Measurements from ENCODE around the gene RNF19B. TPM values are rescaled to one million over a fixed set of nuclear protein-coding genes. Genes with fewer than 3 reads are reported as not detected.

RNF19B gene
- total RNA-seq, 2 donors from 2014 or later = 17.8 TPM

DNA sequence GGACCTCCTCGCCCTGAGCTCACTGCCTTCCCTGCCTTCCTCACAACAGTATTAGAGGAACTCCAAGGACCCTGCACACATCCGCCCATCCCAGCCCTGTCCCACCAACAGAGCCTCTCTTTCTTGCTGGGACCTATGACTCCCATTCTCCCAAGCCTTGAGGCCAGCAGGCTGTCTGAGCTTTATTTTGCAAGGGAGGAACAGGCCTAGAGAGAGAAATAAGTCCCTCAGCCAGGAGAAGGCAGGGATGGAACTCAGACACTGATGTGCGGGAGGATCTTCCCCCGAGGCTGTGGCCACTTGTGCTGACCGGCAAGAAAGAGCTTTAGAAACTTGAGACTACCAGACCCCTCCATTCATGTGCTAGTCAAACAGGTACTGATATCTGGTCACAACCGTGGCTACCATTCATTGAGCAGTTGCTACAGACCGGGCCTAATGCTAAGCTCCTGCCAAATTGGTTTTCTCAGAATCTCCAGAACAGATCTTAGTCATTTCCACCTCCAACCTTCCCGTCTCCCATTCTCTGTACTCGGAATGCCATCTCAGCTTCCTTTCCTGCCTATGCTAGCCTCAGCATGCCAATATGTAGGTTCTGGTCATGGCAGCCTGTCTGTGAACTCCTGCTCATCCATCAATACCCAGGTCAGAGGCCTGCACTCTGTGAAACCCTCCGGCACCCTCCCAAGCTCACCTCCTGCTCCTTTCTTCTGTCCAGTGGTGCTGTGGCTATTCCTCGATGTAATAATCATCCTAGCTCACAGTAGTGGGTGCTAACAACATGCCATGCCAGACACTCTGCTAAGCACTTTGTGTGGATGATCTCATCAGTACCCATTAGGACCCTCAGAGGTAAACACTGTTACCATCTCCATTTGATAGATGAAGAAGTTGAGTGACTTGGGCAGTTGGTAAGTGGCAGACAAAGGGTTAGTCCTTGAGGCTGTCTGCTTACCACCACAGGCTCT, 67.2 kb downstream of the RNF19B start:
- TF ChIP-seq, protein P1, sequence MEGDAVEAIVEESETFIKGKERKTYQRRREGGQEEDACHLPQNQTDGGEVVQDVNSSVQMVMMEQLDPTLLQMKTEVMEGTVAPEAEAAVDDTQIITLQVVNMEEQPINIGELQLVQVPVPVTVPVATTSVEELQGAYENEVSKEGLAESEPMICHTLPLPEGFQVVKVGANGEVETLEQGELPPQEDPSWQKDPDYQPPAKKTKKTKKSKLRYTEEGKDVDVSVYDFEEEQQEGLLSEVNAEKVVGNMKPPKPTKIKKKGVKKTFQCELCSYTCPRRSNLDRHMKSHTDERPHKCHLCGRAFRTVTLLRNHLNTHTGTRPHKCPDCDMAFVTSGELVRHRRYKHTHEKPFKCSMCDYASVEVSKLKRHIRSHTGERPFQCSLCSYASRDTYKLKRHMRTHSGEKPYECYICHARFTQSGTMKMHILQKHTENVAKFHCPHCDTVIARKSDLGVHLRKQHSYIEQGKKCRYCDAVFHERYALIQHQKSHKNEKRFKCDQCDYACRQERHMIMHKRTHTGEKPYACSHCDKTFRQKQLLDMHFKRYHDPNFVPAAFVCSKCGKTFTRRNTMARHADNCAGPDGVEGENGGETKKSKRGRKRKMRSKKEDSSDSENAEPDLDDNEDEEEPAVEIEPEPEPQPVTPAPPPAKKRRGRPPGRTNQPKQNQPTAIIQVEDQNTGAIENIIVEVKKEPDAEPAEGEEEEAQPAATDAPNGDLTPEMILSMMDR (conservative IDR thresholded peaks at IDR 0.05) = no peak
- no peaks in the 10 kb centered on the region for H3K36me3 ChIP-seq (ENCODE audit: control insufficient read depth, insufficient read depth, low read length)
- peaks cover 66% of the 10 kb centered on the region for H3K27me3 ChIP-seq (ENCODE audit: control insufficient read depth, insufficient read depth, low read length, poor library complexity, severe bottlenecking)
- no peak overlapping the region for H3K9ac ChIP-seq (ENCODE audit: extremely low read depth, low read length, poor library complexity, severe bottlenecking)
- no peak overlapping the region for H3K4me3 ChIP-seq (ENCODE audit: low read length)
- 81 to 89% methylated on average over 9 to 11 of the region's 11 CpGs for WGBS, 2 experiments (ENCODE audit: insufficient coverage in 1 of 2, insufficient read length in 1 of 2)
- H3K4me1 ChIP-seq (ENCODE audit: control insufficient read depth, insufficient read depth, low read length) = peaks cover 4% of the 10 kb centered on the region
- no peaks in the 10 kb centered on the region for H3K9me3 ChIP-seq (ENCODE audit: control insufficient read depth, low read length)
- no peak overlapping the region for H3K27ac Mint-ChIP-seq
- H3K36me3 Mint-ChIP-seq (ENCODE audit: low read depth) = no peaks in the 10 kb centered on the region
- no peak overlapping the region for H3K27ac ChIP-seq (ENCODE audit: low read depth, low read length)
- peaks cover 88% of the 10 kb centered on the region for H3K27me3 Mint-ChIP-seq (ENCODE audit: insufficient read depth)
- no peak for DNase-seq
- no peak overlapping the region for H3K4me3 Mint-ChIP-seq
- no peaks in the 10 kb centered on the region for H3K4me1 Mint-ChIP-seq
- peaks cover 4% of the 10 kb centered on the region for H3K9me3 Mint-ChIP-seq

DNA sequence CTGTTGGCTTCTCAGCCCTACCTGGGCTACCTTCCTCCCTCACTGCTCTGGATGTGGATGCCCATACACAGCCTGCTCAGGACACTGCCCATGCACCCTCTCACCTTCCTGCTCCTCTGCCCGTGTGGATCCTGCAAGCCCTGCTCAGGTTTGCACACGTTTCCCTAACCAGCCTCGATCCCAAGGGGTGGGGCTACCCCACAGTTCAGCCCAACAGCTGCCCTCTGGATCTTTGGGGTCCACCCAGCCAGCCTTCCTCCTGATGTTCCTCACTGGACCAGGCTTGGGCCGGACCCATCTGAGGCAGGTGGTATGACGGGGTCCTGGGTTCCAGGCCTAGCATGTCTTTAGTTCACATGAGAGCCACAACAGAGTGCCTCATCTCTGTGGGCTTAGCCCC, 68.2 kb downstream of the RNF19B start:
- no peaks in the 10 kb centered on the region for H3K4me1 Mint-ChIP-seq
- H3K36me3 Mint-ChIP-seq (ENCODE audit: low read depth) = no peaks in the 10 kb centered on the region
- DNase-seq = no peak
- peaks cover 67% of the 10 kb centered on the region for H3K27me3 ChIP-seq (ENCODE audit: control insufficient read depth, insufficient read depth, low read length, poor library complexity, severe bottlenecking)
- TF ChIP-seq, protein P1 (conservative IDR thresholded peaks at IDR 0.05) = no peak
- no peak overlapping the region for H3K4me3 ChIP-seq (ENCODE audit: low read length)
- no peak overlapping the region for H3K4me3 Mint-ChIP-seq
- peaks cover 88% of the 10 kb centered on the region for H3K27me3 Mint-ChIP-seq (ENCODE audit: insufficient read depth)
- no peak overlapping the region for H3K27ac Mint-ChIP-seq
- peaks cover 4% of the 10 kb centered on the region for H3K4me1 ChIP-seq (ENCODE audit: control insufficient read depth, insufficient read depth, low read length)
- no peak overlapping the region for H3K9ac ChIP-seq (ENCODE audit: extremely low read depth, low read length, poor library complexity, severe bottlenecking)
- no peaks in the 10 kb centered on the region for H3K36me3 ChIP-seq (ENCODE audit: control insufficient read depth, insufficient read depth, low read length)
- H3K27ac ChIP-seq (ENCODE audit: low read depth, low read length) = no peak overlapping the region
- peaks cover 6% of the 10 kb centered on the region for H3K9me3 Mint-ChIP-seq
- WGBS, 2 experiments (ENCODE audit: insufficient coverage in 1 of 2, insufficient read length in 1 of 2) = 79 to 84% methylated on average over 4 to 5 of the region's 5 CpGs
- H3K9me3 ChIP-seq (ENCODE audit: control insufficient read depth, low read length) = no peaks in the 10 kb centered on the region

DNA sequence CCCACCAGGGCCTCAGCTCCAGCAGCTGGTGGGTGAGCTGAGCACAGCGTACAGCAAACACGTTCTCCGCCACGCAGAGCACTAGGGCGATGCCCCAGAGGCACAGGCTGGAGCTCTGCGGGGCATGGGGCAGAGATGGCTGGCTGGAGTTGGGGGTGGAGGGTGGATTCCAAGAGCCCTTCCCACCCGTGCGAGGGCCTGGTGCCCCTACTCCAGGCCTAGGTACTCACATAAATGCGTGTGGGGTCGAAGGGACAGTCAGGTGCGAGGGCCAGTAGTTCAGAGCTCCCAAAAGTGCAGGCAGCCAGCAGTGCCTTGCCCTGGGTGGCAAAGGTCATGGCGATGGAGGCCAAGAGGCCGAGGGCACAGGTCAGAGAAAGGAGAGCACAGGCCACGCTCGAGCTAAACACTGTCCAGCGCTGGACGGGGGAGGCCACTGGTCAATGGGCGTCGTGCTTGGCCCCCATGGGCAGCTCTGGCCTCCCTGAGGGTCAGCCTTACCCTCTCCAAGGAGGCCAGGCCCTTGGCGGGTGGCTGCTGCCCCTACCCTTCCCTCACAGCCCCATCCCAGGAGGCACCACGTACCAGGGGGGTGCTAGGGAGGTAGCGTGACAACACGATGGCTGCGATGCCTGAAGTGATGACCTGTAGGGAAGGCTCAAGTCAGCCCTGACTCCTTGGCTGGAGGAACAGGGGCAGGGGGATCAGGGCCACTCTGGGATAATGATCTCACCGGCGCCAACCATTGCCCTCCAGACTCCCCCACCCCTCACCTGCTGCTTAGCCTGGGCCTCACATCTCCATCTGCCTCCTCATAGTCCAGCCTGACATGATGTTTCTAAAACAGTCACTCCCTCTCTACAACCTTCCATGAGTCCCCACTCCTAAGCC, 69.0 kb downstream of the RNF19B start:
- no peaks in the 10 kb centered on the region for H3K36me3 ChIP-seq (ENCODE audit: control insufficient read depth, insufficient read depth, low read length)
- Mint-ChIP-seq H3K4me1 (no peaks in the 10 kb centered on the region), H3K27ac (no peak overlapping the region), H3K9me3 (peaks cover 6% of the 10 kb centered on the region), H3K27me3 (ENCODE audit: insufficient read depth) (peaks cover 92% of the 10 kb centered on the region), H3K36me3 (ENCODE audit: low read depth) (no peaks in the 10 kb centered on the region), H3K4me3 (no peak overlapping the region)
- peaks cover 2% of the 10 kb centered on the region for H3K4me1 ChIP-seq (ENCODE audit: control insufficient read depth, insufficient read depth, low read length)
- TF ChIP-seq, protein P1 (conservative IDR thresholded peaks at IDR 0.05) = no peak
- 91 to 94% methylated on average over 16 to 26 of the region's 26 CpGs for WGBS, 2 experiments (ENCODE audit: insufficient coverage in 1 of 2, insufficient read length in 1 of 2)
- no peak overlapping the region for H3K4me3 ChIP-seq (ENCODE audit: low read length)
- H3K9ac ChIP-seq (ENCODE audit: extremely low read depth, low read length, poor library complexity, severe bottlenecking) = no peak overlapping the region
- no peaks in the 10 kb centered on the region for H3K9me3 ChIP-seq (ENCODE audit: control insufficient read depth, low read length)
- no peak overlapping the region for H3K27ac ChIP-seq (ENCODE audit: low read depth, low read length)
- no peak for DNase-seq
- H3K27me3 ChIP-seq (ENCODE audit: control insufficient read depth, insufficient read depth, low read length, poor library complexity, severe bottlenecking) = peaks cover 70% of the 10 kb centered on the region
